ENCODE measurements around the gene VASH1. TPM values are rescaled to one million over a fixed set of nuclear protein-coding genes. Genes with fewer than 3 reads are reported as not detected.

The VASH1 gene
- total RNA-seq, 1 donor from 2014 or later: 26.0 TPM

DNA sequence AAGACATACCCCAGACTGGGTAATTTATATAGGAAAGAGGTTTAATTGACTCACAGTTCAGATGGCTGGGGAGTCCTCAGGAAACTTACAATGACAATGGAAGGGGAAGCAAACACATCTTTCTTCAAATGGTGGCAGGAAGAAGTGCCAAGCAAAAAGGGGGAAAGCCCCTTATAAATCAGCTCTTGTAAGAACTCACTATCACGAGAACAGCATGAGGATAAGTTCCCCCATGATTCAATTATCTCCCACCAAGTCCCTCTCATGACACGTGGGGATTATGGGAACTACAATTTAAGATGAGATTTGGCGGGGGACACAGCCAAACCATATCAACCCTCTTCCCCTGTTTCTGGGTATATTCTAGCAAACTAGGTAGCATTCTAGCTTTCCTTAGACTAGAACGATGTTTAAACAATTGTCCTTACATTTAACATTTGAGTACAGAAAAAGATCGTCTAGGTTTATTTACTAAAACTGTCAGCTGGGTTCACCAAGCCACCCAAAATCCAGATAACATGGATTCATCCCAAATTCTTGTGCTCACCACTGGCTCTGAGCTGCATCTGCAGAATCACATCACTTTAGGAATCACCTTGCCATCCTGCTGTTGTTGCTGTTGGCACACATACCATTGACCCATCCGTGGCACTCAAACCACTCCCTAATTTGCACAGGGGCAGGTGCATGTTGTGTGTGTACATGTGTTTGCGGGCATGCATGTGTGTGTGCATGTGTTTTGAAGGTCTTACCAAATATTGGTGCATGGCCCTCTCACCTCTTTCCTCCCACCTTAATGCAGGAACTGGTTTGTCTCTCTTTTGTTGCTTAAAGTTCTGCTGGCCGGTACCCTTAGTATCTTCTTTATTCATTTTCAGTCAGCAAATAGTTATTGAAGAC is 36.4 kb upstream of the VASH1 start:
- DNase-seq (ENCODE audit: low spot score): no peak
- H3K4me3 Mint-ChIP-seq (ENCODE audit: unreplicated experiment): no peak overlapping the region

DNA sequence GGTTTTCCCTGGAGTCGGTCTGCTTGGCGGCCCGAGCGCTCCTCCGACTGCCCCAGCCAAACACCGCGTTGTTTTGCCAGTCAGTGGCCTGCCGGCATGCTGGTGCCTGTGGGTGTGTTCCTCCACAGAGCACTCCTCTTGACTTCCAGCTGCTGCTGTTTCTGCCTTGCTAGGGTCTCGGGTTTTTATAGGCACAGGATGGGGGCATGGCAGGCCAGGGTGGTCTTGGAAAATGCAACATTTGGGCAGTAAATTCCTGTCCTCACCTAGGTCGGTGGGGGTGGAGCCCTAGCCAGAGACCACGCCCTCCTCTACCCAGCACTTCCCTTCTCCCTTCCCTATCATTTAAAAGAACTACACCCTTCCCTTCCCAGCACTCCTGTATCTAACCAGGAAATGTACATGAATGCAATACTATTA is 34.7 kb upstream of the VASH1 start:
- Mint-ChIP-seq H3K27ac (ENCODE audit: unreplicated experiment) (no peak overlapping the region), H3K4me1 (ENCODE audit: low read depth) (peaks cover 5% of the 10 kb centered on the region), H3K9me3 (ENCODE audit: low read depth) (no peaks in the 10 kb centered on the region), H3K4me3 (ENCODE audit: unreplicated experiment) (no peak overlapping the region), H3K36me3 (ENCODE audit: low read depth) (no peaks in the 10 kb centered on the region), H3K27me3 (ENCODE audit: low read depth) (peaks cover 10% of the 10 kb centered on the region)
- no peak for DNase-seq (ENCODE audit: low spot score)
- TF ChIP-seq, protein P1, sequence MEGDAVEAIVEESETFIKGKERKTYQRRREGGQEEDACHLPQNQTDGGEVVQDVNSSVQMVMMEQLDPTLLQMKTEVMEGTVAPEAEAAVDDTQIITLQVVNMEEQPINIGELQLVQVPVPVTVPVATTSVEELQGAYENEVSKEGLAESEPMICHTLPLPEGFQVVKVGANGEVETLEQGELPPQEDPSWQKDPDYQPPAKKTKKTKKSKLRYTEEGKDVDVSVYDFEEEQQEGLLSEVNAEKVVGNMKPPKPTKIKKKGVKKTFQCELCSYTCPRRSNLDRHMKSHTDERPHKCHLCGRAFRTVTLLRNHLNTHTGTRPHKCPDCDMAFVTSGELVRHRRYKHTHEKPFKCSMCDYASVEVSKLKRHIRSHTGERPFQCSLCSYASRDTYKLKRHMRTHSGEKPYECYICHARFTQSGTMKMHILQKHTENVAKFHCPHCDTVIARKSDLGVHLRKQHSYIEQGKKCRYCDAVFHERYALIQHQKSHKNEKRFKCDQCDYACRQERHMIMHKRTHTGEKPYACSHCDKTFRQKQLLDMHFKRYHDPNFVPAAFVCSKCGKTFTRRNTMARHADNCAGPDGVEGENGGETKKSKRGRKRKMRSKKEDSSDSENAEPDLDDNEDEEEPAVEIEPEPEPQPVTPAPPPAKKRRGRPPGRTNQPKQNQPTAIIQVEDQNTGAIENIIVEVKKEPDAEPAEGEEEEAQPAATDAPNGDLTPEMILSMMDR (IDR thresholded peaks at IDR 0.05): no peak

More for the DNA sequence above, 36.4 kb upstream of the VASH1 start:
- Mint-ChIP-seq H3K9me3 (ENCODE audit: low read depth) (no peaks in the 10 kb centered on the region), H3K36me3 (ENCODE audit: low read depth) (no peaks in the 10 kb centered on the region), H3K27me3 (ENCODE audit: low read depth) (peaks cover 10% of the 10 kb centered on the region), H3K27ac (ENCODE audit: unreplicated experiment) (no peak overlapping the region), H3K4me1 (ENCODE audit: low read depth) (peaks cover 8% of the 10 kb centered on the region)
- TF ChIP-seq, protein P1 (IDR thresholded peaks at IDR 0.05): no peak

DNA sequence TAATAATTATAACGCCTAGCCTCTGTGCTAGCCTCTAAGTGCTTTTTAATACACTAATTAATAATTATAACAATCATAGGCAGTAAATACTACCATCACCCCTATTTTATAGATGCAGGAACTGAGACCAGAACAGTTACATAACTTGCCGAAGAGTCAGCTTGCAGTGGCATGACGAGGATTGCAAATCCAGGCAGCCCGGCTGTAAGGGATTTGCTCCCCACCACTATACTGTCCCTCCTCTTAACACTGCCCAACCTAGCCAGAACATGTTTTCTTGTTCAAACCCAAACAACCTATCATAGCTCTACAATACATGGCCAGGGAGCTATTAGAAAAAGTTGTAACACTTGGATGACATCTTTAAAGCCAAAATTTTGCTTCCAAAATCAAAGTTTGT is 33.9 kb upstream of the VASH1 start:
- Mint-ChIP-seq H3K9me3 (ENCODE audit: low read depth) (no peaks in the 10 kb centered on the region), H3K27ac (ENCODE audit: unreplicated experiment) (no peak overlapping the region), H3K4me1 (ENCODE audit: low read depth) (peaks cover 5% of the 10 kb centered on the region), H3K27me3 (ENCODE audit: low read depth) (peaks cover 10% of the 10 kb centered on the region), H3K36me3 (ENCODE audit: low read depth) (no peaks in the 10 kb centered on the region), H3K4me3 (ENCODE audit: unreplicated experiment) (no peak overlapping the region)
- TF ChIP-seq, protein P1 (IDR thresholded peaks at IDR 0.05): no peak
- no peak for DNase-seq (ENCODE audit: low spot score)

GRCh38 chr14:76727901-76728300 is 33.4 kb upstream of the VASH1 start:
- TF ChIP-seq, protein P1 (IDR thresholded peaks at IDR 0.05): no peak
- no peak for DNase-seq (ENCODE audit: low spot score)
- Mint-ChIP-seq H3K27me3 (ENCODE audit: low read depth) (peaks cover 10% of the 10 kb centered on the region), H3K27ac (ENCODE audit: unreplicated experiment) (no peak overlapping the region), H3K36me3 (ENCODE audit: low read depth) (no peaks in the 10 kb centered on the region), H3K9me3 (ENCODE audit: low read depth) (no peaks in the 10 kb centered on the region), H3K4me1 (ENCODE audit: low read depth) (peaks cover 5% of the 10 kb centered on the region), H3K4me3 (ENCODE audit: unreplicated experiment) (no peak overlapping the region)

GRCh38 chr14:76729258-76729657 is 32.0 kb upstream of the VASH1 start:
- TF ChIP-seq, protein P1 (IDR thresholded peaks at IDR 0.05): no peak
- no peak overlapping the region for H3K4me3 Mint-ChIP-seq (ENCODE audit: unreplicated experiment)
- peaks cover 5% of the 10 kb centered on the region for H3K4me1 Mint-ChIP-seq (ENCODE audit: low read depth)
- no peak overlapping the region for H3K27ac Mint-ChIP-seq (ENCODE audit: unreplicated experiment)
- no peaks in the 10 kb centered on the region for H3K36me3 Mint-ChIP-seq (ENCODE audit: low read depth)
- peaks cover 5% of the 10 kb centered on the region for H3K27me3 Mint-ChIP-seq (ENCODE audit: low read depth)
- DNase-seq (ENCODE audit: low spot score): no peak
- H3K9me3 Mint-ChIP-seq (ENCODE audit: low read depth): no peaks in the 10 kb centered on the region
